Common myeloid progenitor, CD34-positive (primary cell): Measurements from ENCODE around the gene TRPM2.
"Not testable (repeated sequence)": the region's sequence is repeated elsewhere in the genome, so short reads cannot be mapped to it uniquely, and the experiment has no call there.

Experiments
- CTCF ChIA-PET: fragments of 350-600 bp; sonication (Branson Sonifier 250); formaldehyde crosslinking; loops from one replicate; lab custom pipeline; 2021; ENCODE audit warnings: antibody characterized with exemption; lab: Charles Lee
- POLR2A ChIA-PET: fragments of 350-600 bp; sonication (Branson Sonifier 250); formaldehyde crosslinking; loops from one replicate; lab custom pipeline; 2021; ENCODE audit warnings: antibody characterized with exemption; lab: Charles Lee
- DNase-seq, 3 donors: peaks; one replicate each; pipeline versions ENCODE4 v3.0.0 to v3.0.0-alpha.2; 2013
- H3K27ac ChIP-seq, 2 experiments: 1 replicate in 1 of 2; 2 replicates in 1 of 2; pipeline ENCODE4 v1.7.0; 2013; ENCODE audit warnings: inconsistent platforms in 2 of 2, low read length in 2 of 2, mild to moderate bottlenecking in 2 of 2, low read depth in 1 of 2, moderate library complexity in 1 of 2; ENCODE audit not compliant: severe bottlenecking in 2 of 2, insufficient read depth in 1 of 2, poor library complexity in 1 of 2
- H3K27me3 ChIP-seq, 5 experiments: replicated peaks in 2 of 5; 1 replicate in 3 of 5; 2 replicates in 2 of 5; pipeline versions ENCODE4 v1.6.1 to v1.7.0; 2013; ENCODE audit warnings: low read length in 4 of 5, mild to moderate bottlenecking in 2 of 5, moderate library complexity in 2 of 5, inconsistent platforms in 1 of 5; ENCODE audit not compliant: insufficient read depth in 5 of 5, control insufficient read depth in 4 of 5
- H3K36me3 ChIP-seq, 4 experiments: 1 replicate in 2 of 4; 2 replicates in 2 of 4; pipeline versions ENCODE4 v1.6.1 to v1.7.0; 2013; ENCODE audit warnings: low read length in 3 of 4, control low read depth in 1 of 4, mild to moderate bottlenecking in 1 of 4; ENCODE audit not compliant: control insufficient read depth in 4 of 4, insufficient read depth in 4 of 4
- H3K4me1 ChIP-seq, 4 experiments: 1 replicate in 3 of 4; 2 replicates in 1 of 4; pipeline versions ENCODE4 v1.6.1 to v1.7.1; 2013; ENCODE audit warnings: low read length in 3 of 4, mild to moderate bottlenecking in 3 of 4, control low read depth in 1 of 4, inconsistent platforms in 1 of 4, moderate library complexity in 1 of 4; ENCODE audit not compliant: control insufficient read depth in 4 of 4, insufficient read depth in 4 of 4; ENCODE audit errors: control extremely low read depth in 1 of 4
- H3K4me3 ChIP-seq, 7 experiments: 1 replicate in 4 of 7; 2 replicates in 3 of 7; pipeline versions ENCODE4 v1.5.1 to v1.7.0; 2013; ENCODE audit warnings: mild to moderate bottlenecking in 7 of 7, low read length in 6 of 7, moderate library complexity in 6 of 7, inconsistent platforms in 2 of 7, low read depth in 2 of 7, control low read depth in 1 of 7; ENCODE audit not compliant: insufficient read depth in 4 of 7, control insufficient read depth in 1 of 7; ENCODE audit errors: extremely low read depth in 1 of 7
- H3K9me3 ChIP-seq, 5 experiments: 1 replicate in 4 of 5; 2 replicates in 1 of 5; pipeline versions ENCODE4 v1.6.1 to v1.7.1; 2013; ENCODE audit warnings: low read length in 4 of 5, mild to moderate bottlenecking in 2 of 5, inconsistent platforms in 1 of 5, low read depth in 1 of 5, moderate library complexity in 1 of 5; ENCODE audit not compliant: control insufficient read depth in 4 of 5, insufficient read depth in 2 of 5; ENCODE audit errors: control extremely low read depth in 1 of 5
- WGBS: methylation state at CpG from one replicate; pipeline ENCODE4 v1.1.5; 2013; ENCODE audit not compliant: insufficient coverage; 5-methylcytosine and 5-hydroxymethylcytosine counted together

Gene TRPM2

GRCh38 chr21:44401386-44402160 is 48.2 kb downstream of the TRPM2 start:
- DNase-seq: no peak
- Histone ChIP-seq H3K27ac (no peak overlapping the region), H3K4me1 (no peaks in the 10 kb centered on the region), H3K27me3 (no peaks in the 10 kb centered on the region), H3K36me3 (peaks cover 0 to 9% (median under 1%) of the 10 kb centered on the region in 4 experiments), H3K9me3 (peaks cover 0 to 2% (median 0%) of the 10 kb centered on the region in 5 experiments), H3K4me3 (no peak overlapping the region)
- WGBS: 90% methylated on average over 29 of the region's 32 CpGs
- CTCF ChIA-PET: no interaction called here
- POLR2A ChIA-PET: no interaction called here

- H3K4me1 ChIP-seq: no peaks in the 10 kb centered on the region
- CTCF ChIA-PET: no interaction called here
- no peaks in the 10 kb centered on the region for H3K27me3 ChIP-seq
- 96% methylated on average over 17 of the region's 17 CpGs for WGBS
- H3K4me3 ChIP-seq: no peak overlapping the region
- DNase-seq: no peak
- no peak overlapping the region for H3K27ac ChIP-seq
- H3K9me3 ChIP-seq: peaks cover 0 to 7% (median 0%) of the 10 kb centered on the region in 5 experiments
- H3K36me3 ChIP-seq: peaks cover 0 to 11% (median under 1%) of the 10 kb centered on the region in 4 experiments
- POLR2A ChIA-PET: no interaction called here
These were observed 49.1 kb downstream of the TRPM2 start for GRCh38 chr21:44402323-44403105.

GRCh38 chr21:44403106-44404020 is 49.9 kb downstream of the TRPM2 start:
- DNase-seq: no peak
- H3K27ac ChIP-seq: no peak overlapping the region
- CTCF ChIA-PET: no interaction called here
- POLR2A ChIA-PET: no interaction called here
- H3K4me1 ChIP-seq: no peaks in the 10 kb centered on the region
- H3K36me3 ChIP-seq: peaks cover 0 to 11% (median under 1%) of the 10 kb centered on the region in 4 experiments
- no peaks in the 10 kb centered on the region for H3K27me3 ChIP-seq
- H3K9me3 ChIP-seq: peaks cover 0 to 8% (median 0%) of the 10 kb centered on the region in 5 experiments
- WGBS: 93% methylated on average over 2 of the region's 3 CpGs
- H3K4me3 ChIP-seq: no peak overlapping the region

GRCh38 chr21:44404482-44404881 is 51.1 kb downstream of the TRPM2 start:
- DNase-seq, H3K27ac ChIP-seq, POLR2A ChIA-PET, CTCF ChIA-PET, H3K4me3 ChIP-seq, H3K4me1 ChIP-seq, H3K36me3 ChIP-seq, H3K27me3 ChIP-seq: not testable (repeated sequence)
- 100% methylated on average over 3 of the region's 7 CpGs for WGBS
- H3K9me3 ChIP-seq: peaks cover 0 to 14% (median 0%) of the 10 kb centered on the region in 5 experiments

- Histone ChIP-seq H3K4me1 (no peaks in the 10 kb centered on the region), H3K4me3 (no peak overlapping the region), H3K27ac (no peak overlapping the region), H3K27me3 (no peaks in the 10 kb centered on the region), H3K9me3 (peaks cover 0 to 14% (median 0%) of the 10 kb centered on the region in 5 experiments), H3K36me3 (peaks cover 0 to 9% (median under 1%) of the 10 kb centered on the region in 4 experiments)
- DNase-seq: no peak
- ChIA-PET CTCF (no interaction called here), POLR2A (no interaction called here)
- 93% methylated on average over 31 of the region's 34 CpGs for WGBS
These were observed 51.9 kb downstream of the TRPM2 start for GRCh38 chr21:44405091-44405947.
